ENCODE measurements around the gene LCOR.
"Not testable (repeated sequence)": the region's sequence is repeated elsewhere in the genome, so short reads cannot be mapped to it uniquely, and the experiment has no call there.

The LCOR gene

DNA sequence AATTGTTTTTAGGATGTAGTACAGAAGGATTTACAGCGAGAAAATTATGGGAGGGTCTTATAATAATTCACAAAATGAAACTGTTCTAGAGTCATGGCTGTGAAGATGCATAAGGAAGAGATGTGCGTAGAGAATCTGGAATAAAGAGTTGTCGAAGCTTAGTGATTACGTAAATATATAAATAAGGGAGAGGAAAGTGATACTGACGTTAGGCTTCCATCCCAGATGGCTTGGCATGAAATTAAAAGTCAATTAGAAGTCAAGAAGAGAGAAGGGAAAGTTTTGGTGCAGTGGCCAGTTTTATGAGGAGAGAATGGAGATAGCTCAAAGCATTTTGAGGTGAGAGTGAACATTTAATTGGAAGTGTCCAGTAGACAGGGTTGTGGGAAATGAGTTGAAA lies 85.5 kb downstream of the LCOR start:
- no peak for DNase-seq
- in situ Hi-C loops (cut with HindIII; ENCODE audit: low pct_ligation_motif_present, low pct_unique_long_range_greater_than_20kb, low sequenced_read_pairs) = no loop called here

DNA sequence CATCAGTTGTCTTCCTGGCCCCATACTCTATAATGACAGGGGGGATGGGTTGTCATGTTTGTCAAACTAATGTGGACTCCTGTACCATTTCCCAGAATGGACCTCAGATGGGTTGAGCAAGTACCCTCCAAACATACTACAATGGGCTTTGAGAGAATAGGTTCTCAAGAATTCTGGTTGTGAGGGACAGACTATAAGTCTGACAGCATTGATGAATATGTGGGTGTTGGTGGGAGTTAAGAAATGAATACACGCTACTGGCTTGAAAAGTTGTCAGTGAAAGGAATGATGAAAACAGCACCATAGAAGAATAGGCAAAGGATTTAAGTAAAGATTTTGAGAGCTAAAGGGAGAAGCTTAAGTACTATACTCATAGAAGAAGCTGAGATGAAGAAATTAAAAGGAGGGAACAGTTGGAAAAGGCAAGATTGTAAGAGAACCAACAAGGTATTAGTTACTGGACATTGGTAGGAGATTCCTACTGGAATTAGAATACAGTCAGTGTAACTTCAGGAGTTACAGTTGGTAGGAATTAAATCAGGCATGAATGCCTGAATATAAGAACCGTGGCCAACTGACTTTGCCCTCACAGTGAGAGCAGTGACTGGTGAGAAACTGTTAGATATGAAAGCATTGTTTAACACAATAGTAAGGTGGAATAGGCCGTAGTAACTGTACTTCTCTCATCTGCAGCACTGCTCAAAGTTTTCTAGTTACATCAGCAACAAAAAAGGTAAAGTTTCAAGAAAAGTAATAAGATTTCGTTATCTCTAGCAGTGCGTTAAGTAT lies 86.3 kb downstream of the LCOR start:
- DNase-seq = no peak
- in situ Hi-C loops (cut with HindIII; ENCODE audit: low pct_ligation_motif_present, low pct_unique_long_range_greater_than_20kb, low sequenced_read_pairs) = no loop called here

GRCh38 chr10:96919785-96920430 lies 87.8 kb downstream of the LCOR start:
- in situ Hi-C loops (cut with HindIII; ENCODE audit: low pct_ligation_motif_present, low pct_unique_long_range_greater_than_20kb, low sequenced_read_pairs) = no loop called here
- DNase-seq = no peak

DNA sequence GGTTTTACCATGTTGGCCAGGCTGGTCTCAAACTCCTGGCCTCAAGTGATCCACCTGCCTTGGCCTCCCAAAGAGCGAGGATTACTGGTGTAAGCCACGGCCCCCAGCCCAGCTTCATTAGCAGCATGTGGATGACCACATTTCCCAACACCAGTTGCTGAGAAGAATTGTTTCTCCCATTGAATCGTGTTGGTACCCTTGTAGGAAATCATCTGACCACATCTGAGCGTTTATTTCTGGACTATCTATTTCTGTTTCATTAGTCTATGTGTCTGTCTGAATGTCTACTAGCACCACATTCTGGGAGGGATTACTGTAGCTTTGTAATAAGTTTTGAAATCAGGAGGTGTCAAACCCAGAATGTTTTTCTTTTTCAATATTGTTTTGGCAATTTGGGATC lies 89.6 kb downstream of the LCOR start:
- no peak for DNase-seq
- in situ Hi-C loops (cut with HindIII; ENCODE audit: low pct_ligation_motif_present, low pct_unique_long_range_greater_than_20kb, low sequenced_read_pairs) = no loop called here

GRCh38 chr10:96922978-96923948 lies 91.2 kb downstream of the LCOR start:
- DNase-seq = no peak
- in situ Hi-C loops (cut with HindIII; ENCODE audit: low pct_ligation_motif_present, low pct_unique_long_range_greater_than_20kb, low sequenced_read_pairs) = no loop called here

GRCh38 chr10:96924861-96925260 lies 92.8 kb downstream of the LCOR start:
- in situ Hi-C loops (cut with HindIII; ENCODE audit: low pct_ligation_motif_present, low pct_unique_long_range_greater_than_20kb, low sequenced_read_pairs) = no loop called here
- no peak for DNase-seq

DNA sequence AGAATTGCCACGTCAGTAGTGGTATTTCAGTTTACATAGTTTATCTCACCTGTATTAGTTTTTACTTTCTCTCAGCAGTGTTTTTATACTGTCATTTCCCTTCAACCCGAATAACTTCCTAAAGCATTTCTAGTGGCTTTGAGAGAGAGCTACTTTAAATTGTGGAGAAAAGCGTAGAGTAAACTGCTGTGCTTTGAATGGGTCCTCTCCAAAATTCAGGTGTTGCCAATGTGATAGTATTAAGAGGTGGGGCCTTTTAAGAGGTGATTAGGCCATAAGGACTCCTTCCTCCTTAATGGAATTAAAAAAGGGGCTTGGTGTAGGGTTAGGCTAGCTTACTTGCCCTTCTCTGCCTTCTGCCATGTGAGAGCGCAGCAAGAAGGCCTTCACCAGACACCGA lies 98.4 kb downstream of the LCOR start:
- in situ Hi-C loops (cut with HindIII; ENCODE audit: low pct_ligation_motif_present, low pct_unique_long_range_greater_than_20kb, low sequenced_read_pairs) = no loop called here
- DNase-seq = no peak

- no peak for DNase-seq
- in situ Hi-C loops (cut with HindIII; ENCODE audit: low pct_ligation_motif_present, low pct_unique_long_range_greater_than_20kb, low sequenced_read_pairs) = no loop called here
These were observed 103.0 kb downstream of the LCOR start for GRCh38 chr10:96935148-96935547.

GRCh38 chr10:96935810-96936209 lies 103.7 kb downstream of the LCOR start:
- no peak for DNase-seq
- in situ Hi-C loops (cut with HindIII; ENCODE audit: low pct_ligation_motif_present, low pct_unique_long_range_greater_than_20kb, low sequenced_read_pairs) = no loop called here

GRCh38 chr10:96943161-96943560 lies 111.1 kb downstream of the LCOR start:
- DNase-seq; in situ Hi-C loops (cut with HindIII; ENCODE audit: low pct_ligation_motif_present, low pct_unique_long_range_greater_than_20kb, low sequenced_read_pairs): not testable (repeated sequence)

DNA sequence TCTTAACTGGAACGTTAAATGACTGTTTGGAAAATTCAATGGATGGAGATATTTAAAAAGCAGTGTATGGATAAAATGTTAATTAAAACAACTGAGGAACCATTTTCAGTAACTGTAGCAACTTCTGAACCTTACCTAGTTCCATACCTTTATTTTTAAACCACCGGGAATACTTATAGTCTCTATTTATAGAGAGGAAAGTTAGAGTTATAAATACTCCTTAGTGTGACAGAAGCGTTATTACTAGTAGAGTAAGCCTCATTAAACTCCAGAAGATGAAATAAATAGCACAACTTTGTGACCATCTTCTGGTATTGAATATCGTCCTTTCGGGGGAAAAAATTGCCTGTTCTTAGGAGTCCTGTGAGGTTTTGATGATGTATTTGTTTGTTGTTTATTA lies 114.9 kb downstream of the LCOR start:
- in situ Hi-C loops (cut with HindIII; ENCODE audit: low pct_ligation_motif_present, low pct_unique_long_range_greater_than_20kb, low sequenced_read_pairs) = no loop called here
- no peak for DNase-seq

- no peak for DNase-seq
- in situ Hi-C loops (cut with HindIII; ENCODE audit: low pct_ligation_motif_present, low pct_unique_long_range_greater_than_20kb, low sequenced_read_pairs) = no loop called here
These were observed 117.1 kb downstream of the LCOR start for GRCh38 chr10:96949039-96949683.

- DNase-seq = no peak
- in situ Hi-C loops (cut with HindIII; ENCODE audit: low pct_ligation_motif_present, low pct_unique_long_range_greater_than_20kb, low sequenced_read_pairs) = no loop called here
These were observed 119.9 kb downstream of the LCOR start for GRCh38 chr10:96951954-96952353.

- no peak for DNase-seq
- in situ Hi-C loops (cut with HindIII; ENCODE audit: low pct_ligation_motif_present, low pct_unique_long_range_greater_than_20kb, low sequenced_read_pairs) = no loop called here
These were observed 123.7 kb downstream of the LCOR start for GRCh38 chr10:96955794-96956193.

DNA sequence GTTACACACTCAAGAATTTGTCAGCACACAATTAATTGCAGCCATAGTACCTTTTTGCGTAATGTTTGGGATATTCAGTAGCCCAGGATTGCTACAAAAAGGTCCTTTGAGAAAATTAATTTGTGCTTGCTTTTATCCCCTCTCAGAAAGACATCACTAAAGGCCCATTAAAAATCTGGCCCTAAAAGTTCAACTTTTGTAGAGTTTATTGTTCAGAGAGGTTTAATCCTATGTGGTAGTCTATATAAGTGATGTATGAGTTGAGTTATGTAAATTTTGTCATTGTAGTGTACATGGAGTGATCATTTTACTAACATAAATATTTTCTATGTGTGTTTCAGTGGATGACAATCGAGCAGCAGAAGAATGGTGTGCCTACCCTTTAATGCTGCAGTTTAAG lies 126.0 kb downstream of the LCOR start:
- DNase-seq = no peak
- in situ Hi-C loops (cut with HindIII; ENCODE audit: low pct_ligation_motif_present, low pct_unique_long_range_greater_than_20kb, low sequenced_read_pairs) = no loop called here

GRCh38 chr10:96959733-96960132 lies 127.6 kb downstream of the LCOR start:
- no peak for DNase-seq
- in situ Hi-C loops (cut with HindIII; ENCODE audit: low pct_ligation_motif_present, low pct_unique_long_range_greater_than_20kb, low sequenced_read_pairs) = no loop called here

GRCh38 chr10:96960872-96961271 lies 128.8 kb downstream of the LCOR start:
- no peak for DNase-seq
- in situ Hi-C loops (cut with HindIII; ENCODE audit: low pct_ligation_motif_present, low pct_unique_long_range_greater_than_20kb, low sequenced_read_pairs) = no loop called here

- in situ Hi-C loops (cut with HindIII; ENCODE audit: low pct_ligation_motif_present, low pct_unique_long_range_greater_than_20kb, low sequenced_read_pairs) = no loop called here
- no peak for DNase-seq
These were observed 132.0 kb downstream of the LCOR start for GRCh38 chr10:96964131-96964530.

DNA sequence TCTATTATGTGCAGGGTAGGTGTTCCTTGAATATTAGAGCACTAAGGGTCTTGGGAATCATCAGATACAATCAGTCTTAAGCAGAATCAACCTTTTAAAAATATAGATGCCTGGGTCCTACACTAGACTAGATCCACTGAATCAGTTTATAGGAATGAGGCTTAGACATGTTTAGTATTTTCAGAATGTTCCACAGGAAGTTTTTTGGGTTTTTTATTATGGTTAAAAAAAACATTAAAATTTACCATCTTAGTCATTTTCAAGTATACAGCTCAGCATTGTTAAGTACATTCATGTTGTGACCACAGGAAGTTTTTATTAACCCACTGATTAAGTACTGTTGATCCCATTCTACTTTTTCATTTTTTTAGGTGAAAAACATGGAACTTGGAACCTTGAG lies 135.7 kb downstream of the LCOR start:
- no peak for DNase-seq
- in situ Hi-C loops (cut with HindIII; ENCODE audit: low pct_ligation_motif_present, low pct_unique_long_range_greater_than_20kb, low sequenced_read_pairs) = no loop called here
